GM21737 (cell line): ENCODE results near the gene ZNF485.
"Not testable (repeated sequence)": the region's sequence is repeated elsewhere in the genome, so short reads cannot be mapped to it uniquely, and the experiment has no call there.

Source experiments
- ATAC-seq: cut with Tn5 transposase; IDR thresholded peaks from one replicate; pipeline ENCODE4 v1.9.1; 2021; ENCODE audit warnings: mild to moderate bottlenecking, moderate library complexity; ENCODE audit not compliant: unreplicated experiment

The ZNF485 gene

DNA sequence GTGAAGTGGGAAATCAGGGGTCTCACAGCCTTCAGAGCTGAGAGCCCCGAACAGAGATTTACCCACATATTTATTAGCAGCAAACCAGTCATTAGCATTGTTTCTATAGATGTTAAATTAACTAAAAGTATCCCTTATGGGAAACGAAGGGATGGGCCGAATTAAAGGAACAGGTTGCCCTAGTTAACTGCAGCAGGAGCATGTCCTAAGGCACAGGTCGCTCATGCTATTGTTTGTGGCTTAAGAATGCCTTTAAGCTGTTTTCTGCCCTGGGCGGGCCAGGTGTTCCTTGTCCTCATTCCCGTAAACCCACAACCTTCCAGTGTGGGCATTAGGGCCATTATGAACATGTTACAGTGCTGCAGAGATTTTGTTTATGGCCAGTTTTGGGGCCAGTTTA lies 4.7 kb upstream of the ZNF485 start:
- not testable (repeated sequence) for ATAC-seq

GRCh38 chr10:43605850-43606322 lies 352 bp upstream of the ZNF485 start:
- ATAC-seq: no peak

DNA sequence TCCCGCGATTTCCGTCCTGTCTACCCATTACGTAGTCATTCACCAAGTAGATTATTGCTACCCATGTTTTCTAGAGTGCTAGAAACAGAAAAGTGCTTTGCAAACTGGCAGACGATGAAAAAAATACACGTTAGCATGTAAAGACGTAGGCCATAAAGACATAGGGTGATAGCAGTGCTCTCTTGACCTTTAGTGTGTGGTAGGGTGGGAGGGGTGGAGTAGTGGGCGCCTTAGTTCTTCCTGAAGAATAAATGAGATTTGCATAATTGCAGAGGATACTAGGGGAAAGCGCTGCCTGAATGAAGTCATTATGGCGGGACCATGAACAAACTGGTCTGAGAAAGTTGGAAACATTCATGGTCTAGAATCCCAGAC lies 948 bp downstream of the ZNF485 start:
- ATAC-seq: no peak

DNA sequence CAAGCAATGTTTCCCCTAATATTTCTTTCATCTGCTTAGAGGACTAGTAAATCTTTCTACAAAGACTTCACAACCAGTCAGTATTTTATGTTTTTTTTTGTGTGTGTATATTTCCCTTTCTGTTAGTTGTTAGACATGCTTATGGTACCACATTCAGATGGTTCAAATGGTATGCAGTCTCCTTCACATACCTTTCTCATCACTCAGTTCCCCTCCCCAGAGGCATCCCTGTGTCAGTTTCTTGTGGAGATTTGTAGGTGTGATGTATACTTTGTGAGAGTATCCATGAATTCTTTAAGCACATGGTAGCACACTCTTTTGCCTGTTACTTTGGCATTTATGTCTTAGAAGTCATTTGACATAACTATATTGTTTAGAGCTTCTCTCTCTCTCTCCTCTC lies 4.4 kb downstream of the ZNF485 start:
- ATAC-seq: no peak

DNA sequence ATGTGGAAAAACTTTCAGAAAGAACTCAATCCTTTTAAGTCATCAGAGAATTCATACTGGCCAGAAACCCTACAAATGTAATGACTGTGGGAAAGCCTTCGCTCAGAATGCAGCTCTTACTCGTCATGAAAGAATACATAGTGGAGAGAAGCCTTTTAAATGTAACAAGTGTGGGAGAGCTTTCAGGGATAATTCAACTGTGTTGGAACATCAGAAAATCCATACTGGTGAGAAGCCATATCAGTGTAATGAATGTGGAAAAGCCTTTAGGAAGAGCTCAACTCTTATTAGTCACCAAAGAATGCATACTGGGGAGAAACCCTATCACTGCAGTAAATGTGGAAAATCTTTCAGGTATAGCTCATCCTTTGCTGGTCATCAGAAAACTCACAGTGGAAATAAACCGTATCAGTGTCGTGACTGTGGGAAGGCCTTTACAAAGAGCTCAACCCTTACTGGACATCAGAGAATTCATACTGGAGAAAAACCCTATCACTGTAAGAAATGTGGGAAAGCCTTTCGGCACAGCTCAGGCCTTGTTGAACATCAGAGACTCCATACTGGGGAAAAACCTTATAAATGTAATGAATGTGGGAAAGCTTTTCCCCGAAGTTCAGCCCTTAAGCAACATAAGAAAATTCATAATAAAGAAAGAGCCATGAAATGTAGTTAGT lies 10.6 kb downstream of the ZNF485 start:
- no peak for ATAC-seq

GRCh38 chr10:43619368-43619767 lies 13.1 kb downstream of the ZNF485 start:
- no peak for ATAC-seq

DNA sequence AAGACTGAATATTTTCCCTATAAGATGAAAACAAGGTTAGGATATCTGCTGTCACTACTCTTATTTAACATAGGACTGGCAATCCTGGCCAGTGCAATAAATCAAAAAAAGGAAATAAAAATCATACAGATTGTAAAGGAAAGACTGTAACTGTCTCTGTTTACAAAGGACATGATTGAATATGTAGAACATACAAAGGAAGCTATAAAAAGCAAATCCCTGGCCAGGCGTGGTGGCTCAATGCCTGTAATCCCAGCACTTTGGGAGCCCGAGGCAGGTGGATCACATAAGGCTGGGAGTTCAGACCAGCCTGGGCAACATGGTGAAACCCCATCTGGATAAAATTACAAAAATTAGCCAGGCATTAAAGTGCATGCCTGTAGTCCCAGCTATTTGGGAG lies 15.8 kb downstream of the ZNF485 start:
- no peak for ATAC-seq

DNA sequence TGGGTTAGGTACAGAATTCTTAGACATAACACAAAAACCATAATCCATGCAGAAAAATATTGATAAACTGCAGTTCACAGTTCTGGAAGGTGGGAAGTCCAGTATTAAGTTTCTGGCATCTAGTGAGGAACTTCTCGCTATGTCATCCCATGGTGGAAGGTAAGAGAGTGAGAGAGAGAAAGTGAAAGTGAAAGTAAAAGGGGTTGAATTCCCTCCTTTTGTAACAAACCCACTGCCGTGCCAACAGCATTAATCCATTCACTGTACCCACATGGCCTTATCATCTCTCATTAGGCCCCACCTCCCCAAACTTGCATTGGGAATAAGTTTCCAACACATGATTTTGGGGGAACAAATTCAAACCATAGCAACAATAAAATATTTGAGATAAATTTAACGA lies 17.1 kb downstream of the ZNF485 start:
- ATAC-seq: no peak

- no peak for ATAC-seq
Measured at GRCh38 chr10:43627942-43628341, 21.7 kb downstream of the ZNF485 start.

DNA sequence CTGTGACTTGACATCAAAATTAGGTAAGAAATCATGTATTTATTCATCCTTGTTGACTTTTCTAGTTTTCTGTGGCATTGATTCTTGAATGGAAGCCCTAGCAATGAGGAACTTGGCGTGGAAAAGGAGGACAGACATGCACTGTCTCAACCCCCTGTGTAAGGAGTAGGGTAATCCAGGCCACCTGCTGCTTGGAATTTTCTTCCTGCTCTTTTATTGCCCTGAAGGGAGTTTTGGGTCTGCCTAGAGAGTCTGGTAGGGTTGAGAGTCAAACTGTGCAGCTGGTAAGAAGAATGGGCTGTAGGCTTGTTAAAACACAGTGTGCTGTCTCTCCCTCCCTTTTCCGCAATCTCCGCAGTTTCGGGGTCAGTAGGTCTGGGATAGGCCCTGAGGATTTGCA lies 22.7 kb downstream of the ZNF485 start:
- ATAC-seq: no peak

DNA sequence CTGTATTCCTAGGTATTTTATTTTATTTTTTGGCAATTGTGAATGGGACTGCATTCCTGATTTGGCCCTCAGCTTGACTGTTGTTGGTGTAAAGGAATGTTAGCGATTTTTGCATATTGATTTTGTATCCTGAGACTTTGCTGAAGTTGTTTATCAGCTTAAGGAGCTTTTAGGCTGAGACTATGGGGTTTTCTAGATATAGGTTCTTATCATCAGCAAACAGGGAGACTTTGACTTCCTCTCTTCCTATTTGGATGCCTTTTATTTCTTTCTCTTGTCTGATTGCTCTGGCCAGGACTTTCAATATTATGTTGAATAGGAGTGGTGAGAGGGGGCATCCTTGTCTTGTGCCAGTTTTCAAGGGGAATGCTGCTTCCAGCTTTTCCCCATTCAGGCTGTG lies 29.6 kb downstream of the ZNF485 start:
- not testable (repeated sequence) for ATAC-seq

DNA sequence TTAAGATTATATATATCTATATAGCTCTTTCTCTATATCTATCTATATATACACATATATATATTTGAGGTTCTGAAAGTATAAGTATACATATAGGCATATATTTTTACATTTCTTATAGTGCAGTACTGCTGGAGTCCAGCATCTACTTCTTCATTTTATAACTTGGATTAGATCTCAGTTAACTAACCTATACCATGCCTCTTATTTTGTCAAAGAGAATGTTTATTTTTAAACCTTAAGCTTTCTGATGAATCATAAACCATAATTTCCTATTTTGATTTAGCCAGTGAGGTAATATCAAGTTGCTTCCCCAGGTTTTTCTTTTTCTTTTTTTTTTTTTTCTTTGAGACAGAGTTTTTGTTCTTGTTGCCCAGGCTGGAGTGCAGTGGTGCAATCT lies 34.4 kb downstream of the ZNF485 start:
- ATAC-seq: no peak

DNA sequence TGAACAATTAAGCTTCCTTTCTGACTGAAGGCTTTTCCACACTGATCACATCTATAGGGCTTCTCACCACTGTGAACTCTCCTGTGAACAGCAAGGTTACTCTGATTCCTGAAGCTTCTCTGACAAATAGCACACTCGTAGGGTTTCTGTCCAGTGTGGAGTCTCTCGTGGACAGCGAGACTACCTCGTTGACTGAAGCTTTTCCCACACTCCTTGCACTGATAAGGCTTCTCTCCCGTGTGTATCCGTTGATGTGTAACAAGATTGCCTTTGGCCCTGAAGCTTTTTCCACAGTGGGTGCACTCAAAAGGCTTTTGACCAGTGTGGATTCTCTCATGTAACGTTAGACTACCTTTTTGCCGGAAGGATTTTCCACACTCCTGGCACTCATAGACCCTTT lies 38.0 kb downstream of the ZNF485 start:
- no peak for ATAC-seq

GRCh38 chr10:43645866-43646265 lies 39.6 kb downstream of the ZNF485 start:
- no peak for ATAC-seq

GRCh38 chr10:43647576-43647975 lies 41.3 kb downstream of the ZNF485 start:
- ATAC-seq: no peak

DNA sequence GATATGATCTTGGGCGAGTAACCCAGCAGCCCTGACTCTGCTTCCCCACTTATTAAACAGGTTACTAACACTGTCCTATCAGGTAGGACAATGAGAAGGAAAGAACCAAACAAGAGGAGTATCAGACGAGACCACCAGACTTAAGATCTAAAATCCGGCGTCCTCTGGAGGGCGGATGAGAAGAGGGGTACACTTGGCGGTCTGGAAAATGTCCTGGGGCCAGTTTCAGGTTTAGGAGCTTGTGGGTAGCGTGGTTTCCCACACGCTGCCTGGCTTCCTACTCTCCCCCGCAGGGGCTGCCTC lies 41.8 kb downstream of the ZNF485 start:
- ATAC-seq: no peak

- peak; percentile 100 for ATAC-seq
Measured at GRCh38 chr10:43648398-43649184, 42.4 kb downstream of the ZNF485 start, which contains the start of gene ZNF32. ZNF32 (minus strand) TSS chr10:43648881; CDS start chr10:43646133, 2,748 bp downstream.

DNA sequence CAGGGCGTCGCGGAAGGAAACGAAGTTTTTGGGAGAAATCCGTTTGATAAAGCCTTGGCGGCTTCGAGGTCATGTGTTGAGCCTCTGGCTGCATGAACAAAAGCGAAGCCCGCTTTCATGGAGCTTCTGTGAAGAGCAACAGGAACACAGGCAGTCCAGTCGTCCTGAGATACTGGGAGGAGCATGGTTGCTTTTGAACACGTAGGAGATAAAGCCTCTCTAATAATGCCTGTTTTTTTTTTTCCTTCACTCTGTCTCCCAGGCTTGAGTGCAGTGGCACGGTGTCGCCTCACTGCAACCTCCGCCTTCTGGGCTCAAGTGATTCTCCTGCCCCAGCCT lies 42.9 kb downstream of the ZNF485 start:
- ATAC-seq: no peak

DNA sequence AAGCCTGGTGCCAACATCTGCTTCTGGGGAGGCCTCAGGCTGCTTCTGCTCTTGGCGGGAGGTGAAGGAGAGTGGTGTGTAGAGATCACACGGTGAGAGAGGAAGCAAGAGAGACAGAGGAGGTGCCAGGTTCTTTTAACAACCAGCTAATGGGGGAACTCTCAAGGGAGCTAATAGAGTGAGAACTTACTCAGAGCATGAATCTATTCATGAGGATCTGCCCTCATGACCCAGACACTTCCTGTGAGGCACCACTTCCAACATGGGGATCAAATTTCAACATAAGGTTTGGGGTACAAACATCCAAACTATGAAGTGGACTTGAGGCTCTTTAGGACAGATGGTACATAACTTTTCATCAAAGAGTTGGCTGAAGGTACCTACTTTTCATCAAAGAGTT lies 47.5 kb downstream of the ZNF485 start:
- no peak for ATAC-seq

- no peak for ATAC-seq
Measured at GRCh38 chr10:43655311-43655710, 49.1 kb downstream of the ZNF485 start.

DNA sequence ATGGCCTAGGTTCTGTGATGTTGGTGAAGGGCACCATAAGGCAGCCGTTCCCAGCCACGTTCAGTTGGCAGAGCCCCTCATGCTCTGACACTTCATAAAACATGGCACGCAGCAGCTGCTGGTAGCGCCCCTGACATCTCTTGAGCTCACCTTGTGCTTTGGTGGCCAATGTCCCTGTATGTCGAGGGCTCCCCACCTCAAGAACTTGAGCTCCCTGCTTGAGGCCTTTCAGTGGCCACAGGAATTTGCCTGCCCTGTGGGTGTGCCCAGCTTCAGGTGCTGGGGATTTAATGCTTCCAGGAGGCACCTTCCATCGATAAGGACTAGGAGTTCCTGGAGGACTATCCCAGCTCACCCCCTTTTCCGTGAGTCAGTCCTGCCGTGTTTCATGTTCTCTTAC lies 52.0 kb downstream of the ZNF485 start:
- no peak for ATAC-seq

DNA sequence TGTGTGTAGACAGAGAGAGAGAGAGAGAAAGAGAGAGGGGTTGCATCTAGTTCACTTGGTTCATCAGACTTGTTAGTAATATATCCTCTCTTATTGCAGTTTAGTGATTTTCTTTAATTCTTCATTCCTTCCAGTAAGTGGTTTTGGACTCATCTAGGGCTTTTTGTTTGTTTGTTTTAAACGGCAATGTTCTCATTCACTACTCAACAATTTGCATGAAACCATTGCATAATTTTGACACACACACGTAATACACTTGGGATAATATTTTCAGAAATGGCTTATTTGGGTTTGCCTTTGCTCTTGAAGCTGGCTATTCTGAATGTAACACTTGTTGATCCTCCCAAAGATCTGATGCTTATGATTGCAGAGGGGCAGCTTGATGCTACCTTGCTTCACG lies 58.8 kb downstream of the ZNF485 start:
- ATAC-seq: no peak

DNA sequence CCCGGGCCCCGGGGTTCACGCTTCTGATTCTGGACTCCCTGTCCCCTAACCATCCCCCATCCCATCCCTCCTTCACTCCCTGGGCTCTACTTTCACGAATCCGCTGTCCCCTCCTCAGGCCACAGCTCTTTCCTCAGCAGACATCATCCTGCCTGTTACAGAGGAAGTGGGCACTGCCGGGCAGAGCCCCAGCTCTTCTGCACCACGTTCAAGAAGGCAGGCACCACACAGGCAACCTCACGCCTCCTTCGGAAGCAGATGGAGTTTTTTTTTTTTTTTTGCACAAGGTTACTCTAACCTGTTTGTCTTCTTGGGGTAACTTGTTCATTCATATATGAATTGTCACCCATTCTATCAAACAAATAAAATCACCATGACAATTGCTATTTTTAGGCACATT lies 60.3 kb downstream of the ZNF485 start:
- no peak for ATAC-seq
